ENCODE results near the gene CPLX4. TPM values are rescaled to one million over a fixed set of nuclear protein-coding genes. Genes with fewer than 3 reads are reported as not detected.
A peak's percentile ranks its signal among the peaks of the same experiment; 100 is the strongest.

The CPLX4 gene
- total and polyA plus RNA-seq, 2 experiments from 2014 or later: not detected

DNA sequence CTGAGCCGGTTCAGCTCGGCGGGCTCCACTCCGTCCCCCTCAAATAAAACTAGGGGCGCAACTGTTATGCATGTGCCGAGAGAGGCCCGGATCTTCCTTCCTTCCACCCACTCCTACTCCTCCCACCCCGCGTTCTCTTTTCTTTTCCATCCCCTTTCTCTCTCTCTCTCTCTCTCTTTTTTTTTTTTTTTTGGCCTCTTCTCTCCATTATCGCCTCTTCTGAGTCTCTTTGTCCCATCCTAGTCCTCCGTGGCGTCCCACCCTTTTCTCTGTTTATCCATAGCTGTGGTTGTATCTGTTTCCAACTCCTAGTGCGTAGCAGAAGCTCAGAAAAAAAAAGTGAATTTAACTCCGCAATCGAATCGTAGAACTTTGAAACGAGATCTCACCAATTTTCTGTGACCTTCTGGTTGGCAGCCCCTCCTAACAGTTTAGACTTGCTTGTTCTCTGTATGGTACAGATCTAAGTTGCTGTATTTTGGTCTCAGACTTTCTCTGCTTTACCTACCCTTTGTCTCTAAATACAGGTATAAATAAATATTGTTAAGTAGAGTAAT lies 48.8 kb downstream of the CPLX4 start:
- in situ Hi-C loops (cut with MboI): no loop called here
- H3K36me3 ChIP-seq (ENCODE audit: low read depth): no peaks in the 10 kb centered on the region
- no peak overlapping the region for H3K4me2 ChIP-seq (ENCODE audit: unreplicated experiment)
- no peak overlapping the region for H2AFZ ChIP-seq
- no peak overlapping the region for H3K27ac ChIP-seq
- H3K9me3 ChIP-seq (ENCODE audit: low read depth): no peaks in the 10 kb centered on the region
- H3K4me3 ChIP-seq: no peak overlapping the region
- H3K4me1 ChIP-seq (ENCODE audit: insufficient read depth): no peaks in the 10 kb centered on the region
- no peaks in the 10 kb centered on the region; the same call in 1 of the 2 replicates for H3F3A ChIP-seq (ENCODE audit: insufficient read depth)
- peaks cover 96% of the 10 kb centered on the region for H3K27me3 ChIP-seq (replicated peaks; ENCODE audit: insufficient read depth)
- TF ChIP-seq EZH2 (IDR thresholded peaks at IDR 0.05; ENCODE audit: insufficient read depth, poor library complexity, severe bottlenecking) (peak; percentile 95), EZH2phosphoT487 (IDR thresholded peaks at IDR 0.05; ENCODE audit: insufficient read depth, low read depth) (peak; percentile 33; the same call in 1 of the 2 replicates)
- whole genome bisulfite sequencing, 2 experiments (ENCODE audit: low coverage in 1 of 2, low lambda C conversion rate in 2 of 2, missing lambda C conversion rate in 2 of 2): 43 to 47% methylated on average over 16 to 17 of the region's 17 CpGs
- H3K79me2 ChIP-seq (ENCODE audit: insufficient read depth): no peaks in the 10 kb centered on the region
- no peaks in the 10 kb centered on the region for H4K20me1 ChIP-seq (ENCODE audit: insufficient read depth)
- H3K9ac ChIP-seq: no peak overlapping the region
- no peak for DNase-seq
- H3K9me2 ChIP-seq (ENCODE audit: insufficient read depth): no peaks in the 10 kb centered on the region

DNA sequence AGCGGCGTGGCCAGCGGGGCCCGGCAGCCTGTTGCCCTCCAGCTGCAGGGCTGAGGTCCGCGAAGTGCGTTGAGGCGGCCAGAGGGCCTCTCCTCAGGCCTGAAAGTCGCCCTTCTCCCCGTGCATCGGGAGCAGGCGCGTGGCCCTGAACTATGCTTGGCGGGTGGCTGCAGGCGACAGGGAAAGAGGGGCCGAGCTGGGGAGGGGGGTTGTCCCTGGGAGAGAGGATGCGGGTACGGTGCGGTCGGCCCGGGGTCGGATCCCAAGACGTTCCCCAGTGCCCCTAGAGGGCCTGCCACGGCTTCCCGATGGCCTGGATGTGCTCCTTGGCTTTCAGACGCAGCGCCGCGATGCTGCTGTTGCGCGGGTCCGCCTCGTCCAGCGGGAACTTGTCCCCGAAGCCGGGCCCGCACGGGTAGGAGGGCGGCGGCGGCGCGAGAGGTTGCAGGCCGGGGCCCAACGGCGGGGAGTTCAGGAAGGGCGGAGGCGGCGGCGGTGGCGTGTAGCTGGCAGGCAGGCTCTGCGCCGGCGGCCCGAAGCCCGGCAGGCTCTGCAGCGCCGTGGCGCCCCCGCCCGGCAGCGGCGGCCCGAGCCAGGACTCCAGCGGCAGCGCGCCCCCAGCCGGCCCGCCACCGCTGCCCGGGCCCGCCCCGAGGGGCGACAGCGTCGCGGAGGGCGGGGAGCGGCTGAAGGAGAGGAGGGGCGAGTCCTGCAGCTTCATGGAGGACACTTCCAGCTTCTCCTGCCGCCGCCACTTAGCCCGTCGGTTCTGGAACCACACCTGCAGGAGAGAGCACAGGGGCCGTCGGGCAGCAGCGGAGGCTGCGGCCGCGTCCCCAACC lies 49.5 kb downstream of the CPLX4 start:
- H3K79me2 ChIP-seq (ENCODE audit: insufficient read depth): no peaks in the 10 kb centered on the region
- H3K9ac ChIP-seq: no peak overlapping the region
- no peak overlapping the region for H3K27ac ChIP-seq
- peaks cover 96% of the 10 kb centered on the region for H3K27me3 ChIP-seq (replicated peaks; ENCODE audit: insufficient read depth)
- H3K36me3 ChIP-seq (ENCODE audit: low read depth): no peaks in the 10 kb centered on the region
- in situ Hi-C loops (cut with MboI): no loop called here
- H3K9me3 ChIP-seq (ENCODE audit: low read depth): no peaks in the 10 kb centered on the region
- H3K9me2 ChIP-seq (ENCODE audit: insufficient read depth): no peaks in the 10 kb centered on the region
- no peaks in the 10 kb centered on the region for H4K20me1 ChIP-seq (ENCODE audit: insufficient read depth)
- no peak overlapping the region for H3K4me2 ChIP-seq (ENCODE audit: unreplicated experiment)
- WGBS, 2 experiments (ENCODE audit: low coverage in 1 of 2, low lambda C conversion rate in 2 of 2, missing lambda C conversion rate in 2 of 2): 27 to 31% methylated on average over 72 to 74 of the region's 90 CpGs
- H3K4me1 ChIP-seq (ENCODE audit: insufficient read depth): no peaks in the 10 kb centered on the region
- no peak overlapping the region for H2AFZ ChIP-seq
- no peaks in the 10 kb centered on the region; the same call in 1 of the 2 replicates for H3F3A ChIP-seq (ENCODE audit: insufficient read depth)
- TF ChIP-seq EZH2 (IDR thresholded peaks at IDR 0.05; ENCODE audit: insufficient read depth, poor library complexity, severe bottlenecking): no peak
- no peak for TF ChIP-seq EZH2phosphoT487 (IDR thresholded peaks at IDR 0.05; ENCODE audit: insufficient read depth, low read depth)
- peak; percentile 52 for DNase-seq
- H3K4me3 ChIP-seq: no peak overlapping the region

DNA sequence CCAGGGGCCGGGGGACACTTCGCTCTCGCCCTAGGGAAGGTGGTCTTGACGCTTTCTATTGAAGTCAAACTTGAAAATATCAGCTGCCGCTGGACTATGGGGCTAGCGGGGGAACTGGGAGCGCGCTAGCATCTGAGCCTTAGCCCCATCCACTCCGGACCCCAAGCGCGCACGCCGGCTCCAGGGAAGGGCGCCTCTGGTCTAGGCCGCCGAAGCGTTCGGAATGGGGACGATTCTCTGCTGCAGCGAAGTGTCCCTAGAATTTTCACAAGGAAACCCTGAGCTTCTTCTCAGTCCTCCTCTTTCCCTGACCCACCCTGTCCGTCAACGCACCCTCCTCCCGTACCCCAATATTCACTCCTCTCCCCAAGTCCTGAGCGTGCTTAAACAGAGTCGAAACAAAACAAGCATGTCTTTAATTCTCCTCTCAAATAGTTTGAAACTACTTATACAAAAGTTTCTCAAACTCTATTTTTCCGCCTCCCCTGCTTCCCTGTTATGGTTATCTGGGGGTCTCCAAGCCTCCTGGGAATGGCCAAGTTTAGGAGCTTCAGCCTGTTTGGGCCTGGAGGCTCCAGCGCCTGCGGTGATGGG lies 50.2 kb downstream of the CPLX4 start:
- TF ChIP-seq EZH2phosphoT487 (IDR thresholded peaks at IDR 0.05; ENCODE audit: insufficient read depth, low read depth) (no peak), EZH2 (IDR thresholded peaks at IDR 0.05; ENCODE audit: insufficient read depth, poor library complexity, severe bottlenecking) (no peak)
- Histone ChIP-seq H3K4me3 (no peak overlapping the region), H3K27ac (no peak overlapping the region), H3K4me1 (ENCODE audit: insufficient read depth) (no peaks in the 10 kb centered on the region), H3F3A (ENCODE audit: insufficient read depth) (no peaks in the 10 kb centered on the region; the same call in 1 of the 2 replicates), H4K20me1 (ENCODE audit: insufficient read depth) (no peaks in the 10 kb centered on the region), H3K79me2 (ENCODE audit: insufficient read depth) (no peaks in the 10 kb centered on the region), H3K9ac (no peak overlapping the region), H3K36me3 (ENCODE audit: low read depth) (no peaks in the 10 kb centered on the region), H3K4me2 (ENCODE audit: unreplicated experiment) (no peak overlapping the region), H3K9me3 (ENCODE audit: low read depth) (no peaks in the 10 kb centered on the region), H2AFZ (no peak overlapping the region), H3K9me2 (ENCODE audit: insufficient read depth) (no peaks in the 10 kb centered on the region), H3K27me3 (replicated peaks; ENCODE audit: insufficient read depth) (peaks cover 96% of the 10 kb centered on the region)
- DNase-seq: no peak
- 95% methylated on average over 26 to 28 of the region's 28 CpGs for WGBS, 2 experiments (ENCODE audit: low coverage in 1 of 2, low lambda C conversion rate in 2 of 2, missing lambda C conversion rate in 2 of 2)
- in situ Hi-C loops (cut with MboI): no loop called here

DNA sequence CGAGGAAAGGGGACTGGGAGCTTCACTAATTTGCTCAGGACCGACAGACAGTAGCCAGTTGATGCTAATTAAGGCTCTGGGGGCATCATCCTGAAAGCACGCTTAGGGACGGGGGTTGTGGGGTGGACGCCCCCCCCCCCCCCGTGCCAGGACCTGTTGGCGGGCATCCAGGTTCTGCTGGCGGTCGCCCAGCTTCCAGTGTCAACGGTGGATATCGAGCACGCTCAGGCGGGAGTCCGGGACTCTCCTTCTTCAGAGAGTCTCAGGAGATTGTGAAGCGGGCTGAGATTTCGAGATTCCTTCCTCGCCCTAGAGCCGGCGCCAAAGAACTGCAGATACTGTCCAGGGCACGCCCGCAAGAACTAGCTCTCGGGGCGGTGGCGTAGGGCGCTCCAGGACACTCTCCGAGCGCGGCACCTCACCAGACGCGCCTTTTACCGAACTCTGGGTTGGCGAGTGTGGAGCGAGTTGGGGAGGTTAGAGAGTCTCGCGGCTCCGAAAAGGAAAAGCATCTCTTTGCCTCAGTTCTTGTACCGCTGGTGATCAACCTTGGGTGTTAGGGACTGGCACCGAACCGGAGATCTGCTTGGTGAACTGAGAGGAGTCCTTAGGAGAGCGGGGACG lies 50.8 kb downstream of the CPLX4 start:
- no peak overlapping the region for H3K4me2 ChIP-seq (ENCODE audit: unreplicated experiment)
- H3K9me3 ChIP-seq (ENCODE audit: low read depth): no peaks in the 10 kb centered on the region

More for the DNA sequence above, 50.8 kb downstream of the CPLX4 start:
- in situ Hi-C loops (cut with MboI): no loop called here
- H3K27me3 ChIP-seq (replicated peaks; ENCODE audit: insufficient read depth): peaks cover 94% of the 10 kb centered on the region
- H2AFZ ChIP-seq: no peak overlapping the region
- H3K27ac ChIP-seq: no peak overlapping the region
- H3K79me2 ChIP-seq (ENCODE audit: insufficient read depth): no peaks in the 10 kb centered on the region
- H3K4me3 ChIP-seq: no peak overlapping the region
- WGBS, 2 experiments (ENCODE audit: low coverage in 1 of 2, low lambda C conversion rate in 2 of 2, missing lambda C conversion rate in 2 of 2): 18 to 19% methylated on average over 38 to 39 of the region's 41 CpGs
- H3K4me1 ChIP-seq (ENCODE audit: insufficient read depth): no peaks in the 10 kb centered on the region
- peak; percentile 43 for DNase-seq
- H3K36me3 ChIP-seq (ENCODE audit: low read depth): no peaks in the 10 kb centered on the region
- TF ChIP-seq EZH2 (IDR thresholded peaks at IDR 0.05; ENCODE audit: insufficient read depth, poor library complexity, severe bottlenecking): peak; percentile 58
- 0 out of 2 replicates have a peak, but pooled peaks have one; percentile 24 for TF ChIP-seq EZH2phosphoT487 (IDR thresholded peaks at IDR 0.05; ENCODE audit: insufficient read depth, low read depth)
- no peak overlapping the region for H3K9ac ChIP-seq
- no peaks in the 10 kb centered on the region; the same call in 1 of the 2 replicates for H3F3A ChIP-seq (ENCODE audit: insufficient read depth)
- H3K9me2 ChIP-seq (ENCODE audit: insufficient read depth): no peaks in the 10 kb centered on the region
- no peaks in the 10 kb centered on the region for H4K20me1 ChIP-seq (ENCODE audit: insufficient read depth)
